GM18507 (cell line): ENCODE measurements around the gene DYRK3.
A peak's percentile ranks its signal among the peaks of the same experiment; 100 is the strongest.

Experiments used
- DNase-seq: peaks from one replicate; pipeline ENCODE4 v3.0.0; 2011; ENCODE audit warnings: low read depth; ENCODE audit not compliant: insufficient read length; ENCODE audit errors: extremely low spot score
- FAIRE-seq: peaks from 2 replicates; lab custom pipeline; 2011; peaks lifted over from hg19 to GRCh38; lab: Jason Lieb, UNC

Gene DYRK3

GRCh38 chr1:206635080-206635977, at the start of gene DYRK3:
TSS of gene DYRK3 (plus strand) at chr1:206635536. CDS start at chr1:206635704, 168 bp downstream.
- FAIRE-seq, result peak; percentile 91
- DNase-seq, result peak; percentile 92

GRCh38 chr1:206586501-206587445, 48.6 kb upstream of the DYRK3 start:
- FAIRE-seq (no peak), DNase-seq (no peak)

- DNase-seq (no peak), FAIRE-seq (no peak)
Measured at GRCh38 chr1:206587904-206588303, 47.4 kb upstream of the DYRK3 start.

GRCh38 chr1:206588492-206588891, 46.8 kb upstream of the DYRK3 start:
- DNase-seq (no peak), FAIRE-seq (no peak)

- DNase-seq, result no peak
- FAIRE-seq, result no peak
Measured at GRCh38 chr1:206589206-206589605, 46.1 kb upstream of the DYRK3 start.

GRCh38 chr1:206590025-206590758, 45.1 kb upstream of the DYRK3 start:
- FAIRE-seq, result peak; percentile 38

GRCh38 chr1:206591226-206591625, 44.1 kb upstream of the DYRK3 start:
- FAIRE-seq, result no peak

More at GRCh38 chr1:206590025-206590758, 45.1 kb upstream of the DYRK3 start:
- no peak for DNase-seq

GRCh38 chr1:206591696-206592095, 43.6 kb upstream of the DYRK3 start:
- FAIRE-seq (no peak), DNase-seq (no peak)

More at GRCh38 chr1:206591226-206591625, 44.1 kb upstream of the DYRK3 start:
- DNase-seq, result no peak

- FAIRE-seq, result no peak
- no peak for DNase-seq
Measured at GRCh38 chr1:206593351-206593925, 41.9 kb upstream of the DYRK3 start.

- DNase-seq (no peak), FAIRE-seq (no peak)
Measured at GRCh38 chr1:206595581-206596318, 39.6 kb upstream of the DYRK3 start.

GRCh38 chr1:206596319-206596666, 39.0 kb upstream of the DYRK3 start:
- FAIRE-seq, result no peak
- DNase-seq, result no peak

GRCh38 chr1:206600527-206600926, 34.8 kb upstream of the DYRK3 start:
- FAIRE-seq, result no peak
- no peak for DNase-seq

GRCh38 chr1:206604861-206605260, 30.5 kb upstream of the DYRK3 start:
- FAIRE-seq (no peak), DNase-seq (no peak)

- DNase-seq (no peak), FAIRE-seq (peak; percentile 31)
Measured at GRCh38 chr1:206606867-206607266, 28.5 kb upstream of the DYRK3 start.

- peak; percentile 65 for FAIRE-seq
- no peak for DNase-seq
Measured at GRCh38 chr1:206608108-206608698, 27.1 kb upstream of the DYRK3 start.

GRCh38 chr1:206609229-206609991, 25.9 kb upstream of the DYRK3 start:
- FAIRE-seq, result peak; percentile 83
- DNase-seq, result no peak

- FAIRE-seq (peak; percentile 86), DNase-seq (peak; percentile 99)
Measured at GRCh38 chr1:206612129-206612876, 23.0 kb upstream of the DYRK3 start, which contains the start of gene EIF2D. TSS of gene EIF2D (minus strand) at chr1:206612465. CDS start at chr1:206612342, 123 bp downstream.
